Measurements from ENCODE around the gene YBEY.
"Not testable (repeated sequence)": the region's sequence is repeated elsewhere in the genome, so short reads cannot be mapped to it uniquely, and the experiment has no call there.

YBEY gene, protein sequence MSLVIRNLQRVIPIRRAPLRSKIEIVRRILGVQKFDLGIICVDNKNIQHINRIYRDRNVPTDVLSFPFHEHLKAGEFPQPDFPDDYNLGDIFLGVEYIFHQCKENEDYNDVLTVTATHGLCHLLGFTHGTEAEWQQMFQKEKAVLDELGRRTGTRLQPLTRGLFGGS

GRCh38 chr21:46285761-46286647, at the start of gene YBEY:
Gene YBEY (plus strand): TSS chr21:46286342. CDS start chr21:46286914, 572 bp downstream.
- DNase-seq (ENCODE audit: low spot score in 2 of 2) (peak; percentile 74 to 81), ATAC-seq (ENCODE audit: low read depth) (peak; percentile 89)
- Mint-ChIP-seq H3K27me3 (no peaks in the 10 kb centered on the region), H3K4me3 (peak within 1 kb of the TSS; percentile 99), H3K36me3 (peaks cover 11% of the 10 kb centered on the region), H3K4me1 (peaks cover 30% of the 10 kb centered on the region), H3K9me3 (no peaks in the 10 kb centered on the region), H3K27ac (peak within 1 kb of the TSS; percentile 92)

DNA sequence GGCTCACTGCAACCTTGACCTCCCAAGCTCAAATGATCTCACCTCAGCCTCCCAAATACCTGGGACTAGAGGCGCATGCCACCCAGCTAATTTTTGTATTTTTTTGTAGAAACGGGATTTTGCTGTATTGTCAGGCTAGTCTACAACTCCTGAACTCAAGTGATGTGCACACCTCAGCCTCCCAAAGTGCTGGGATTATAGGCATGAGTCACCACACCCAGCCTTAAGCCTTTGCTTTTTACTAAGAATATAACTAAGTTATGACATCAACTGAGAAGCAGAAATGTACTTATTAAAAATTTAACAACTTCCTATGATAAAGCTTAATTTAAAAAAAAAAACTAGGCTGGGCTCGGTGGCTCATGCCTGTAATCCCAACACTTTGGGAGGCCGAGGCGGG, 48.7 kb upstream of the YBEY start:
- H3K36me3 Mint-ChIP-seq, result peaks cover 38% of the 10 kb centered on the region
- H3K9me3 Mint-ChIP-seq, result no peaks in the 10 kb centered on the region
- no peak for DNase-seq (ENCODE audit: low spot score in 2 of 2)
- H3K27ac Mint-ChIP-seq, result no peak overlapping the region
- ATAC-seq (ENCODE audit: low read depth), result no peak
- H3K27me3 Mint-ChIP-seq, result no peaks in the 10 kb centered on the region
- H3K4me3 Mint-ChIP-seq, result no peak overlapping the region
- peaks cover 4% of the 10 kb centered on the region for H3K4me1 Mint-ChIP-seq

- Mint-ChIP-seq H3K4me3 (no peak overlapping the region), H3K27ac (peak overlapping the region; percentile 21)
Measured at GRCh38 chr21:46239817-46240325, 46.3 kb upstream of the YBEY start.

GRCh38 chr21:46241577-46241976, 44.6 kb upstream of the YBEY start:
- DNase-seq (ENCODE audit: low spot score in 2 of 2); H3K27me3 Mint-ChIP-seq; H3K4me3 Mint-ChIP-seq; H3K4me1 Mint-ChIP-seq; H3K9me3 Mint-ChIP-seq; H3K27ac Mint-ChIP-seq; ATAC-seq (ENCODE audit: low read depth): not testable (repeated sequence)
- H3K36me3 Mint-ChIP-seq, result peaks cover 37% of the 10 kb centered on the region

More at GRCh38 chr21:46239817-46240325, 46.3 kb upstream of the YBEY start:
- H3K36me3 Mint-ChIP-seq, result peaks cover 30% of the 10 kb centered on the region
- H3K9me3 Mint-ChIP-seq, result no peaks in the 10 kb centered on the region
- H3K27me3 Mint-ChIP-seq, result no peaks in the 10 kb centered on the region
- no peak for DNase-seq (ENCODE audit: low spot score in 2 of 2)
- peaks cover 2% of the 10 kb centered on the region for H3K4me1 Mint-ChIP-seq
- no peak for ATAC-seq (ENCODE audit: low read depth)

DNA sequence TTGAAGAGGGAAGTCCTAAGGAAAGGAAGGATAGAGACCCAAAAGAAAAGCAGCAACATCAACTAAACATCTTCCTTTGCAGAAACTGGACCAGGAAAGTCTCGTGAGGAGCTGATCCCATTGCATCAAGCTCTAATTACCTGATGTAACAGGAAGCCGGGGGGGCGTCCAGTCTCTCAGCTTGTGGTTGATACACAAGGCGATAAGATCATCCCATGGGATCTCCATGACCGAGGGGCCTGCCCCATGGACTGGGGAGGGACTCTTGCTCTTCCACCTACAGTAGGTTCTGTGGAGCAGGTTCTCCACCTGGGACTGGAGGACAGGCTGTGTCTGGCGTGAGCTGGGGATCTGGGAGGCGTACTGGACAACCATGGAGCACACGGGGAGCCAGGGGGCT, 42.8 kb upstream of the YBEY start:
- Mint-ChIP-seq H3K4me1 (peaks cover 2% of the 10 kb centered on the region), H3K27ac (no peak overlapping the region), H3K36me3 (peaks cover 42% of the 10 kb centered on the region), H3K27me3 (no peaks in the 10 kb centered on the region), H3K9me3 (no peaks in the 10 kb centered on the region), H3K4me3 (no peak overlapping the region)
- ATAC-seq (ENCODE audit: low read depth), result no peak
- DNase-seq (ENCODE audit: low spot score in 2 of 2), result no peak

GRCh38 chr21:46243960-46244361, 42.2 kb upstream of the YBEY start:
- ATAC-seq (ENCODE audit: low read depth), result no peak
- Mint-ChIP-seq H3K4me1 (peaks cover 3% of the 10 kb centered on the region), H3K9me3 (no peaks in the 10 kb centered on the region), H3K27ac (no peak overlapping the region), H3K27me3 (no peaks in the 10 kb centered on the region), H3K4me3 (no peak overlapping the region), H3K36me3 (peaks cover 43% of the 10 kb centered on the region)
- no peak for DNase-seq (ENCODE audit: low spot score in 2 of 2)

DNA sequence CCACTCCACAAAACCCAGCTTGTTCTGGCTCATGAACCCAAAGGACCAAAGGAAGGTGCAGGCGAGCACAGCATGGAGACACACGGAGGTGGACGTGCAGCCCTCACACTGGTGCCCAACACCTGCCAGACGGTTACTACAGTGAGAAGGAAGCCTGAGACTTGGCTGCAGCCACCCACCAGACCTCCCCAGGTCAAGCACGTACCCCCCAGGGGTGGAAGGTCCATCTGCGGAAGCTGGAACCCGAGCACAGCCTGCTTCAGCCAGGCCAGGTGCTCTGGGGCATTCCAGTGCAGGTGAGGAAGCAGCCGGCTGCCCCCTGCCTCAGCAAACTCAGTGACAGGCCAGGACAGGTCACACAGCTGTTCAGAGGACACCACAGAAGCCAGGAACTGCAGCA, 41.5 kb upstream of the YBEY start:
- Mint-ChIP-seq H3K4me1 (peaks cover 3% of the 10 kb centered on the region), H3K27ac (no peak overlapping the region), H3K36me3 (peaks cover 40% of the 10 kb centered on the region), H3K27me3 (no peaks in the 10 kb centered on the region), H3K9me3 (no peaks in the 10 kb centered on the region), H3K4me3 (no peak overlapping the region)
- ATAC-seq (ENCODE audit: low read depth) (no peak), DNase-seq (ENCODE audit: low spot score in 2 of 2) (no peak)

- Mint-ChIP-seq H3K4me1 (peaks cover 9% of the 10 kb centered on the region), H3K36me3 (peaks cover 42% of the 10 kb centered on the region), H3K4me3 (no peak overlapping the region), H3K9me3 (no peaks in the 10 kb centered on the region), H3K27me3 (no peaks in the 10 kb centered on the region), H3K27ac (no peak overlapping the region)
- DNase-seq (ENCODE audit: low spot score in 2 of 2) (no peak), ATAC-seq (ENCODE audit: low read depth) (no peak)
Measured at GRCh38 chr21:46245213-46245915, 40.8 kb upstream of the YBEY start.

GRCh38 chr21:46246345-46246744, 39.8 kb upstream of the YBEY start:
- H3K9me3 Mint-ChIP-seq, result no peaks in the 10 kb centered on the region
- DNase-seq (ENCODE audit: low spot score in 2 of 2) (no peak), ATAC-seq (ENCODE audit: low read depth) (no peak)
- peaks cover 42% of the 10 kb centered on the region for H3K36me3 Mint-ChIP-seq
- H3K4me3 Mint-ChIP-seq, result no peak overlapping the region
- no peaks in the 10 kb centered on the region for H3K27me3 Mint-ChIP-seq
- peak overlapping the region; percentile 42 for H3K27ac Mint-ChIP-seq
- peaks cover 15% of the 10 kb centered on the region for H3K4me1 Mint-ChIP-seq

DNA sequence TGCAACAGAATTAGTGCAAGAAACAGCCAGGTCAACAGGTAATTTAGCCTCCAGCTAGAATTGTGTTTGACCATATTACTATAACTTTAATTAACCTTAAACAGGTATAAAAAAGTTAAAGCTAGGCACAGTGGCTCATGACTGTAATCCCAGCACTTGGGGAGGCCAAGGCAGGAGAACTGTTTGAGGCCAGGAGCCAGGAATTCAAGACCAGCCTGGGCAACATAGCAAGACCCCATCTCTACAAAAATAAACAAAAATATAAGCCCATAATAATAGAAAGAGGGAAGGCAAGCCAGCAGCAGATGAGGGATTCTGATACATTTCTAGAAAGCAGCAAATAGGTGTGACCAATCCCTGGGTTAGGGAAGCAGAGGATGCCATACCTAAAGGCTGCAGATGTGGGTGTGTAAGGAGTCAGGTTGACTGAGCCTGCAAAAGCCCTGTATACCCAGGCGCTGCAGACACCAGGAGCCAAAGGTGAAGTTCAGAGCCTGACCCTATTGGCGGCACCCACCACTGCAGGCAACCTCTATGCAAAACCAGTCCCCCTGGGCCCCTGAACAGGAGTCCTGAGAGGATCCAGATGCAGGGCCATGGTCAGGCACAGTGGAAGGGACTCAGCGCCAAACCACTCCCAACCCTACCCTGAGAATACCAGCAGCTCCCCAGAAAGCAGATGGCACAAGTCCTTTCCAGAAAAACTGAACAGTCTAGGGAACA, 38.3 kb upstream of the YBEY start:
- H3K4me3 Mint-ChIP-seq, result no peak overlapping the region
- H3K36me3 Mint-ChIP-seq, result peaks cover 38% of the 10 kb centered on the region
- no peak for ATAC-seq (ENCODE audit: low read depth)
- H3K9me3 Mint-ChIP-seq, result no peaks in the 10 kb centered on the region
- no peaks in the 10 kb centered on the region for H3K27me3 Mint-ChIP-seq
- no peak for DNase-seq (ENCODE audit: low spot score in 2 of 2)
- peaks cover 17% of the 10 kb centered on the region for H3K4me1 Mint-ChIP-seq
- no peak overlapping the region for H3K27ac Mint-ChIP-seq

GRCh38 chr21:46248422-46248782, 37.7 kb upstream of the YBEY start:
- no peak overlapping the region for H3K27ac Mint-ChIP-seq
- no peaks in the 10 kb centered on the region for H3K27me3 Mint-ChIP-seq
- H3K4me3 Mint-ChIP-seq, result no peak overlapping the region
- H3K36me3 Mint-ChIP-seq, result peaks cover 36% of the 10 kb centered on the region
- no peak for DNase-seq (ENCODE audit: low spot score in 2 of 2)
- no peak for ATAC-seq (ENCODE audit: low read depth)
- H3K9me3 Mint-ChIP-seq, result no peaks in the 10 kb centered on the region
- peaks cover 18% of the 10 kb centered on the region for H3K4me1 Mint-ChIP-seq

DNA sequence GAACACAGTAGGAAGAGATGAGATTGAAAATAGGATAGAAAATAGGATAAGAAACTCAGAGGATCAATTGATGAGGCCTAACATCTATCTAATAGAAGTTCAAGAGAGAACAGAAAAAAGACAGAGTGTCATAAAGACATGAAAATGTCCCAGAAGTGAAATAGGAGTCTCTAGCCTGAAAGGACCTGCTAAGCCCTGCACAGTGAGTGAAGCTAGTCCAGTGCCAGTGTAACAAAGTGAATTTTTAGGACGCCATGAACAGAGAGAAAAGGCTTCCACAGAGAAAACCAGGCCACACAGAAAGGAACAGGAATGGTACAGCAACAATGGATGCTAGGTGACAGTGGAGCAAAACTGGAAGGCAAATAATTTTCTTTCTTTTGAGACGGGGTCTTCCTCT, 37.3 kb upstream of the YBEY start:
- Mint-ChIP-seq H3K36me3 (peaks cover 40% of the 10 kb centered on the region), H3K27ac (no peak overlapping the region), H3K4me3 (no peak overlapping the region), H3K9me3 (peaks cover under 1% of the 10 kb centered on the region), H3K4me1 (peaks cover 22% of the 10 kb centered on the region), H3K27me3 (no peaks in the 10 kb centered on the region)
- ATAC-seq (ENCODE audit: low read depth) (no peak), DNase-seq (ENCODE audit: low spot score in 2 of 2) (no peak)

DNA sequence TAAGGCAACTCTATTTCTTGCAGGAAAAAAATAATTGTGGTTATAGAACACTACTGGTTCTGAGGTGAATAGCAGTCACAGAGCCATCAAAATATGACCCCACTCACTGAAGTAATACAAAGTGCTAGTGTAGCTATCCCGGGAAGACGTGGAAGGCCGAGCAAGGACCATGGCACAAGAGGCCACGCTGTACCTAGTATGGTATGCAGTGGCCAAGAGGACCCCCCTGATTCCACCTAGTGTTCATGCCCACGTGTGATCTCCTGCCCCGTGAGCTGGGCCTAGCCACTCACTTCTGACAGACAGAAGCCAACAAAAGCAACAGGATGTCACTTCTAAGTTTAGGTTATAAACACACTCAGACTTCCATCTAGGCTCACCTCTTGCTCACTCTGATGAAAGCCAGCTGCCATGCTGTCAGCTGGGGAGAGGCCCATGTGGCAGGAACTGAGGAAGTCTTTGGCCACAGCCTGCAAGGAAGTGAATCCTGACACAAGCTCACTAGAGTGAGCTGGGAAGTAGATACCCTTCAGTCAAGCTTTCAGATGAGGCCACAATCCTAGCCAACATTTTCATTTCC, 35.9 kb upstream of the YBEY start:
- ATAC-seq (ENCODE audit: low read depth), result no peak
- peak overlapping the region; percentile 82 for H3K27ac Mint-ChIP-seq
- no peak overlapping the region for H3K4me3 Mint-ChIP-seq

More for the DNA sequence above, 35.9 kb upstream of the YBEY start:
- DNase-seq (ENCODE audit: low spot score in 2 of 2), result no peak
- Mint-ChIP-seq H3K27me3 (no peaks in the 10 kb centered on the region), H3K9me3 (peaks cover 2% of the 10 kb centered on the region), H3K36me3 (peaks cover 49% of the 10 kb centered on the region), H3K4me1 (peaks cover 34% of the 10 kb centered on the region)

Data from memory B cell (primary cell).